Measurements from ENCODE around the gene BDH1. TPM values are rescaled to one million over a fixed set of nuclear protein-coding genes. Genes with fewer than 3 reads are reported as not detected.

The BDH1 gene
- total RNA-seq, 1 donor from 2014 or later = 16.8 TPM

DNA sequence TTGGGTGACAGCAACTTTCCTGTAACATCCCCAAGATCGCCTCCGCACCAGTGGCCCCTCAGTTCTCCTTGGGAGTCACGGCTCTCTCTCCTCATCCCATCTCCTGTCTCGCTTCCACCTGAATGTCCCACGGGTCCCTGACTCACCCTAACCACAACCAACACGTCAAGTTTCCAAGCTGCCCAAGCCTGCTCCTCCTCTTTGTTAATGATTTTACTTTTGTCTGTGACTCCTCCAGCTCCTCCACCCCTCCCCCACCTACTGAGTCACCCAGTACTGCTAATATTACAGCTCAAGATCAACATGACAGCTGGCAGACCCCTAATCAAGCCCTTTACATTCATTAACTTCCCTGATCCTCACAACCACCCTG lies 39.3 kb downstream of the BDH1 start:
- DNase-seq (ENCODE audit: low read depth) = peak; percentile 99
- no peak for TF ChIP-seq CTCF (IDR thresholded peaks at IDR 0.05; ENCODE audit: insufficient read depth, low read length, severe bottlenecking)
- no peaks in the 10 kb centered on the region for H3K27me3 ChIP-seq (ENCODE audit: control insufficient read depth, insufficient read depth, low read length)
- peaks cover 4% of the 10 kb centered on the region for H3K36me3 ChIP-seq (ENCODE audit: control insufficient read depth, insufficient read depth, low read length)
- peak; percentile 70 for FAIRE-seq
- no peak overlapping the region for H3K4me3 ChIP-seq (ENCODE audit: low read depth, low read length)

- Histone ChIP-seq H3K36me3 (ENCODE audit: control insufficient read depth, insufficient read depth, low read length) (peaks cover 4% of the 10 kb centered on the region), H3K27me3 (ENCODE audit: control insufficient read depth, insufficient read depth, low read length) (no peaks in the 10 kb centered on the region), H3K4me3 (ENCODE audit: low read depth, low read length) (no peak overlapping the region)
- no peak for DNase-seq (ENCODE audit: low read depth)
- no peak for TF ChIP-seq CTCF (IDR thresholded peaks at IDR 0.05; ENCODE audit: insufficient read depth, low read length, severe bottlenecking)
- FAIRE-seq = no peak
Observed at GRCh38 chr3:197514786-197515355, 40.9 kb downstream of the BDH1 start.

DNA sequence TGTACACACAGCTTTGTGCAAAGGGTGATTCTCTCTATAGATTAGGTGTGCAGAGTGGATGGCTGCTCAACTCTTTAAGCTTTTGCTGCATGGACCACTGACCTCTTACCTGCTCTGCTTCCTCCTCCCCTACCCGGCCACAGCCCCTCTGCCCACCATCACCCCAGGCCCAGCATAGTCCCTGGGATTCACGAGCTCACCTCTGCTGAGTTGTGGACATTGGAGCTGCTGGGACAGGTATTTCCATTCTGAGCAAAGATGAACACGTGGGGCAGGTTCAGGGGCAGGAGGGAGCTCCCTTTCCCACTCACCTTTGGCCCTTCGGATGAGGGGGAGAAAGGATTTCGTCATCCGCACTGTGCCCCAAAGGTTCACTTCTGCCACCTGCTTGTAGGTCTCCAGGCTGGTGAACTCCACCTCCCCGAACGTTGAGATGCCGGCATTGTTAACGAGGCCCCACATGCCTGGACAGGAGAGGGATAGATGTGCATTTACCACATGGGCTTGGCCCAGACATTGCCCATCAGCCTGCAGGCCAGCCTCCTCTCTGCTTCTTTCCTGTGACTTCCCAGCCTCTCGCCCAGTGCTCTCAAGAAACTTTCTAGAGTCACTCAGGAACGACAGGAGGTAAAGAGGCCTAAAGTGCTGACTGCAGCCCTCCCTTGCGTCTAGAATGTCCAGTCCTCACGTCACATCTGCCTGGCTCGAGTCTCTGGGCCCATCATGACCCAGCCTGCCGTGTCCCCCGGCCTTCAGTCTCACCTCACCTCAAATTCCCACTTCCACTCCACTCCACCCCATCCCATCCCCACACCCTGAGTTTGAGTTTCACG lies 41.6 kb downstream of the BDH1 start:
- Histone ChIP-seq H3K4me3 (ENCODE audit: low read depth, low read length) (no peak overlapping the region), H3K36me3 (ENCODE audit: control insufficient read depth, insufficient read depth, low read length) (peaks cover 4% of the 10 kb centered on the region), H3K27me3 (ENCODE audit: control insufficient read depth, insufficient read depth, low read length) (no peaks in the 10 kb centered on the region)
- no peak for TF ChIP-seq CTCF (IDR thresholded peaks at IDR 0.05; ENCODE audit: insufficient read depth, low read length, severe bottlenecking)
- peak; percentile 76 for DNase-seq (ENCODE audit: low read depth)
- FAIRE-seq = peak; percentile 23

- TF ChIP-seq CTCF (IDR thresholded peaks at IDR 0.05; ENCODE audit: insufficient read depth, low read length, severe bottlenecking) = no peak
- H3K27me3 ChIP-seq (ENCODE audit: control insufficient read depth, insufficient read depth, low read length) = no peaks in the 10 kb centered on the region
- FAIRE-seq (no peak), DNase-seq (ENCODE audit: low read depth) (no peak)
- peaks cover 4% of the 10 kb centered on the region for H3K36me3 ChIP-seq (ENCODE audit: control insufficient read depth, insufficient read depth, low read length)
- H3K4me3 ChIP-seq (ENCODE audit: low read depth, low read length) = no peak overlapping the region
Observed at GRCh38 chr3:197512691-197513571, 42.8 kb downstream of the BDH1 start.

- peaks cover 4% of the 10 kb centered on the region for H3K36me3 ChIP-seq (ENCODE audit: control insufficient read depth, insufficient read depth, low read length)
- no peak for FAIRE-seq
- no peak overlapping the region for H3K4me3 ChIP-seq (ENCODE audit: low read depth, low read length)
- no peak for DNase-seq (ENCODE audit: low read depth)
- H3K27me3 ChIP-seq (ENCODE audit: control insufficient read depth, insufficient read depth, low read length) = no peaks in the 10 kb centered on the region
- no peak for TF ChIP-seq CTCF (IDR thresholded peaks at IDR 0.05; ENCODE audit: insufficient read depth, low read length, severe bottlenecking)
Observed at GRCh38 chr3:197511853-197512635, 43.7 kb downstream of the BDH1 start.
